Measurements from ENCODE around the gene DHRS7B.
"Not testable (repeated sequence)": the region's sequence is repeated elsewhere in the genome, so short reads cannot be mapped to it uniquely, and the experiment has no call there.

DHRS7B gene

GRCh38 chr17:21217346-21217745 is 90.6 kb downstream of the DHRS7B start:
- H3K4me3 ChIP-seq, result no peak overlapping the region
- no peak for DNase-seq (ENCODE audit: low spot score in 2 of 2)
- peaks cover 15% of the 10 kb centered on the region for H3K4me1 ChIP-seq
- H3K27me3 ChIP-seq (ENCODE audit: low read depth), result no peaks in the 10 kb centered on the region
- peaks cover 10% of the 10 kb centered on the region; the same call in 1 of the 2 replicates for H3K36me3 ChIP-seq (replicated peaks)
- in situ Hi-C loops (cut with MboI; ENCODE audit: low sequenced_read_pairs), result no loop called here
- no peaks in the 10 kb centered on the region for H3K9me3 ChIP-seq

- Histone ChIP-seq H3K4me3 (no peak overlapping the region), H3K27me3 (ENCODE audit: low read depth) (no peaks in the 10 kb centered on the region), H3K9me3 (no peaks in the 10 kb centered on the region), H3K36me3 (replicated peaks) (peaks cover 6% of the 10 kb centered on the region), H3K4me1 (peaks cover 8% of the 10 kb centered on the region; the same call in 1 of the 2 replicates)
- in situ Hi-C loops (cut with MboI; ENCODE audit: low sequenced_read_pairs), result no loop called here
- DNase-seq (ENCODE audit: low spot score in 2 of 2), result peak in 1 of 2 experiments; percentile 31
Measured at GRCh38 chr17:21218101-21218500, 91.3 kb downstream of the DHRS7B start.

- Histone ChIP-seq H3K36me3 (replicated peaks) (no peaks in the 10 kb centered on the region; the same call in none of the 2 replicates), H3K27me3 (ENCODE audit: low read depth) (no peaks in the 10 kb centered on the region), H3K4me3 (no peak overlapping the region), H3K9me3 (no peaks in the 10 kb centered on the region), H3K4me1 (peaks cover 7% of the 10 kb centered on the region; the same call in 1 of the 2 replicates)
- in situ Hi-C loops (cut with MboI; ENCODE audit: low sequenced_read_pairs), result no loop called here
- DNase-seq (ENCODE audit: low spot score in 2 of 2), result no peak
Measured at GRCh38 chr17:21218831-21219380, 92.1 kb downstream of the DHRS7B start.

GRCh38 chr17:21223086-21223485 is 96.3 kb downstream of the DHRS7B start:
- DNase-seq (ENCODE audit: low spot score in 2 of 2), result no peak
- Histone ChIP-seq H3K9me3 (no peaks in the 10 kb centered on the region), H3K4me3 (no peak overlapping the region), H3K27me3 (ENCODE audit: low read depth) (no peaks in the 10 kb centered on the region), H3K36me3 (replicated peaks) (no peaks in the 10 kb centered on the region; the same call in none of the 2 replicates), H3K4me1 (no peaks in the 10 kb centered on the region)
- in situ Hi-C loops (cut with MboI; ENCODE audit: low sequenced_read_pairs), result no loop called here

- H3K36me3 ChIP-seq (replicated peaks); in situ Hi-C loops (cut with MboI; ENCODE audit: low sequenced_read_pairs); H3K27me3 ChIP-seq (ENCODE audit: low read depth); H3K4me1 ChIP-seq; H3K4me3 ChIP-seq; H3K9me3 ChIP-seq; DNase-seq (ENCODE audit: low spot score in 2 of 2): not testable (repeated sequence)
Measured at GRCh38 chr17:21227277-21227676, 100.5 kb downstream of the DHRS7B start.

- H3K4me3 ChIP-seq, result no peak overlapping the region
- H3K27me3 ChIP-seq (ENCODE audit: low read depth), result no peaks in the 10 kb centered on the region
- no peak for DNase-seq (ENCODE audit: low spot score in 2 of 2)
- in situ Hi-C loops (cut with MboI; ENCODE audit: low sequenced_read_pairs), result no loop called here
- no peaks in the 10 kb centered on the region for H3K9me3 ChIP-seq
- no peaks in the 10 kb centered on the region for H3K4me1 ChIP-seq
- H3K36me3 ChIP-seq (replicated peaks), result no peaks in the 10 kb centered on the region; the same call in 1 of the 2 replicates
Measured at GRCh38 chr17:21228111-21228510, 101.3 kb downstream of the DHRS7B start.

GRCh38 chr17:21228845-21229244 is 102.1 kb downstream of the DHRS7B start:
- in situ Hi-C loops (cut with MboI; ENCODE audit: low sequenced_read_pairs), result no loop called here

GRCh38 chr17:21231533-21231932 is 104.8 kb downstream of the DHRS7B start:
- Histone ChIP-seq H3K4me1 (no peaks in the 10 kb centered on the region), H3K9me3 (no peaks in the 10 kb centered on the region), H3K36me3 (replicated peaks) (no peaks in the 10 kb centered on the region), H3K4me3 (no peak overlapping the region), H3K27me3 (ENCODE audit: low read depth) (no peaks in the 10 kb centered on the region)
- in situ Hi-C loops (cut with MboI; ENCODE audit: low sequenced_read_pairs), result no loop called here
- DNase-seq (ENCODE audit: low spot score in 2 of 2), result no peak

More at GRCh38 chr17:21228845-21229244, 102.1 kb downstream of the DHRS7B start:
- Histone ChIP-seq H3K4me1 (no peaks in the 10 kb centered on the region), H3K4me3 (no peak overlapping the region), H3K9me3 (no peaks in the 10 kb centered on the region), H3K36me3 (replicated peaks) (no peaks in the 10 kb centered on the region), H3K27me3 (ENCODE audit: low read depth) (no peaks in the 10 kb centered on the region)
- DNase-seq (ENCODE audit: low spot score in 2 of 2), result no peak

GRCh38 chr17:21232033-21232749 is 105.4 kb downstream of the DHRS7B start:
- Histone ChIP-seq H3K9me3 (no peaks in the 10 kb centered on the region), H3K36me3 (replicated peaks) (no peaks in the 10 kb centered on the region), H3K4me1 (no peaks in the 10 kb centered on the region), H3K27me3 (ENCODE audit: low read depth) (no peaks in the 10 kb centered on the region), H3K4me3 (no peak overlapping the region)
- DNase-seq (ENCODE audit: low spot score in 2 of 2), result no peak
- in situ Hi-C loops (cut with MboI; ENCODE audit: low sequenced_read_pairs), result no loop called here

- Histone ChIP-seq H3K4me1 (no peaks in the 10 kb centered on the region), H3K4me3 (no peak overlapping the region), H3K27me3 (ENCODE audit: low read depth) (no peaks in the 10 kb centered on the region), H3K36me3 (replicated peaks) (no peaks in the 10 kb centered on the region), H3K9me3 (no peaks in the 10 kb centered on the region)
- in situ Hi-C loops (cut with MboI; ENCODE audit: low sequenced_read_pairs), result no loop called here
- DNase-seq (ENCODE audit: low spot score in 2 of 2), result no peak
Measured at GRCh38 chr17:21233581-21234347, 107.0 kb downstream of the DHRS7B start.

- no peak for DNase-seq (ENCODE audit: low spot score in 2 of 2)
- no peaks in the 10 kb centered on the region for H3K9me3 ChIP-seq
- H3K36me3 ChIP-seq (replicated peaks), result no peaks in the 10 kb centered on the region
- H3K27me3 ChIP-seq (ENCODE audit: low read depth), result no peaks in the 10 kb centered on the region
- H3K4me1 ChIP-seq, result no peaks in the 10 kb centered on the region
- H3K4me3 ChIP-seq, result no peak overlapping the region
- in situ Hi-C loops (cut with MboI; ENCODE audit: low sequenced_read_pairs), result no loop called here
Measured at GRCh38 chr17:21235921-21236320, 109.2 kb downstream of the DHRS7B start.

GRCh38 chr17:21239680-21240368 is 113.1 kb downstream of the DHRS7B start:
- H3K27me3 ChIP-seq (ENCODE audit: low read depth), result no peaks in the 10 kb centered on the region
- in situ Hi-C loops (cut with MboI; ENCODE audit: low sequenced_read_pairs), result no loop called here
- H3K36me3 ChIP-seq (replicated peaks), result no peaks in the 10 kb centered on the region
- no peaks in the 10 kb centered on the region for H3K9me3 ChIP-seq
- H3K4me1 ChIP-seq, result no peaks in the 10 kb centered on the region
- no peak overlapping the region for H3K4me3 ChIP-seq
- peak; percentile 41 to 43 for DNase-seq (ENCODE audit: low spot score in 2 of 2)

GRCh38 chr17:21240369-21241055 is 113.7 kb downstream of the DHRS7B start:
- DNase-seq (ENCODE audit: low spot score in 2 of 2), result no peak
- Histone ChIP-seq H3K4me1 (no peaks in the 10 kb centered on the region), H3K36me3 (replicated peaks) (no peaks in the 10 kb centered on the region), H3K4me3 (no peak overlapping the region), H3K9me3 (no peaks in the 10 kb centered on the region), H3K27me3 (ENCODE audit: low read depth) (no peaks in the 10 kb centered on the region)
- in situ Hi-C loops (cut with MboI; ENCODE audit: low sequenced_read_pairs), result no loop called here
